ENCODE results near the gene GON7. TPM values are rescaled to one million over a fixed set of nuclear protein-coding genes. Genes with fewer than 3 reads are reported as not detected.

Gene GON7
- total and polyA plus RNA-seq, 10 donors = 7.2 to 27.0 (median 10.8) TPM

- H3K4me1 ChIP-seq = peaks cover 15 to 36% (median 30%) of the 10 kb centered on the region in 6 donors
- H3K9me3 ChIP-seq = no peaks in the 10 kb centered on the region
- 46 to 67% (median 65%) methylated on average over 3 of the region's 3 CpGs for WGBS, 5 donors
- H3K4me3 ChIP-seq = no peak overlapping the region
- peak overlapping the region in 1 of 8 donors; percentile 39 for H3K27ac ChIP-seq
- H3K36me3 ChIP-seq = peaks cover 0 to 76% (median 61%) of the 10 kb centered on the region in 6 donors
- intact Hi-C loops (cut with DNase I; ENCODE audit: low total_unique reads) = no loop called here
- no peaks in the 10 kb centered on the region for H3K27me3 ChIP-seq (replicated peaks in 1 of 7)
- TF ChIP-seq POLR2A (IDR thresholded peaks at IDR 0.05) (no peak), CTCF (IDR thresholded peaks at IDR 0.05 in 8 of 11, conservative IDR thresholded peaks at IDR 0.05 in 3 of 11) (no peak), POLR2AphosphoS5 (IDR thresholded peaks at IDR 0.05) (no peak)
- no peak for DNase-seq
Measured at GRCh38 chr14:93212432-93212831, 5.6 kb upstream of the GON7 start.

- intact Hi-C loops (cut with DNase I; ENCODE audit: low total_unique reads) = no loop called here
Measured at GRCh38 chr14:93207468-93208308, 823 bp upstream of the GON7 start.

GRCh38 chr14:93201155-93201704, 5.6 kb downstream of the GON7 start:
- 87 to 96% (median 94%) methylated on average over 7 of the region's 7 CpGs for WGBS, 5 donors

More at GRCh38 chr14:93207468-93208308, 823 bp upstream of the GON7 start:
- H3K27me3 ChIP-seq (replicated peaks in 1 of 7) = no peaks in the 10 kb centered on the region
- H3K4me1 ChIP-seq = peaks cover 29 to 73% (median 52%) of the 10 kb centered on the region in 6 donors
- H3K36me3 ChIP-seq = peaks cover 0 to 29% (median 14%) of the 10 kb centered on the region in 6 donors
- DNase-seq = no peak
- peak overlapping the region; percentile 49 to 93 (median 89) for H3K27ac ChIP-seq
- WGBS, 5 donors = 1% methylated on average over 22 to 23 of the region's 23 CpGs
- TF ChIP-seq CTCF (IDR thresholded peaks at IDR 0.05 in 8 of 11, conservative IDR thresholded peaks at IDR 0.05 in 3 of 11) (peak in 3 of 11 experiments; percentile 10 to 42 (median 41)), POLR2A (IDR thresholded peaks at IDR 0.05) (no peak)
- H3K9me3 ChIP-seq = no peaks in the 10 kb centered on the region
- peak overlapping the region; percentile 85 to 98 (median 91) for H3K4me3 ChIP-seq

GRCh38 chr14:93200553-93200952, 6.3 kb downstream of the GON7 start:
- DNase-seq = no peak
- H3K4me1 ChIP-seq = peaks cover 8 to 24% (median 12%) of the 10 kb centered on the region in 6 donors
- no peaks in the 10 kb centered on the region for H3K9me3 ChIP-seq
- peaks cover 0 to 23% (median 0%) of the 10 kb centered on the region in 6 donors for H3K36me3 ChIP-seq
- no peak overlapping the region for H3K27ac ChIP-seq
- H3K27me3 ChIP-seq (replicated peaks in 1 of 7) = no peaks in the 10 kb centered on the region
- intact Hi-C loops (cut with DNase I; ENCODE audit: low total_unique reads) = no loop called here
- H3K4me3 ChIP-seq = no peak overlapping the region
- TF ChIP-seq CTCF (IDR thresholded peaks at IDR 0.05 in 8 of 11, conservative IDR thresholded peaks at IDR 0.05 in 3 of 11) (no peak), POLR2AphosphoS5 (IDR thresholded peaks at IDR 0.05) (no peak)
- WGBS, 5 donors = 85 to 95% (median 88%) methylated on average over 5 of the region's 5 CpGs

More at GRCh38 chr14:93201155-93201704, 5.6 kb downstream of the GON7 start:
- intact Hi-C loops (cut with DNase I; ENCODE audit: low total_unique reads) = no loop called here
- H3K4me3 ChIP-seq = no peak overlapping the region
- H3K4me1 ChIP-seq = peaks cover 12 to 30% (median 18%) of the 10 kb centered on the region in 6 donors
- no peak overlapping the region for H3K27ac ChIP-seq
- DNase-seq = no peak
- H3K27me3 ChIP-seq (replicated peaks in 1 of 7) = no peaks in the 10 kb centered on the region
- no peak for TF ChIP-seq POLR2AphosphoS5 (IDR thresholded peaks at IDR 0.05)
- no peak for TF ChIP-seq POLR2A (IDR thresholded peaks at IDR 0.05)
- no peaks in the 10 kb centered on the region for H3K9me3 ChIP-seq
- H3K36me3 ChIP-seq = peaks cover 0 to 23% (median 0%) of the 10 kb centered on the region in 6 donors

All from spleen (tissue), 11 donors.